ENCODE measurements around the gene ADARB2.

ADARB2 gene

GRCh38 chr10:1323951-1324350, 413.4 kb downstream of the ADARB2 start:
- TF ChIP-seq RAD21 (IDR thresholded peaks at IDR 0.05; ENCODE audit: low read depth) (no peak), ZBTB7A (IDR thresholded peaks at IDR 0.05; ENCODE audit: low read depth) (no peak), MAX (IDR thresholded peaks at IDR 0.05) (no peak), NFIC (IDR thresholded peaks at IDR 0.05) (no peak), REST (IDR thresholded peaks at IDR 0.05; ENCODE audit: low read depth) (no peak), YY1 (IDR thresholded peaks at IDR 0.05; ENCODE audit: low read depth) (no peak), TEAD4 (IDR thresholded peaks at IDR 0.05) (no peak), EGR1 (IDR thresholded peaks at IDR 0.05) (no peak), EP300 (IDR thresholded peaks at IDR 0.05; ENCODE audit: borderline replicate concordance) (no peak), CREB1 (IDR thresholded peaks at IDR 0.05; ENCODE audit: low read depth) (no peak), TCF12 (IDR thresholded peaks at IDR 0.05; ENCODE audit: low read depth) (no peak), TAF1 (IDR thresholded peaks at IDR 0.05; ENCODE audit: low read depth) (no peak), USF1 (IDR thresholded peaks at IDR 0.05) (no peak), CEBPB (IDR thresholded peaks at IDR 0.05) (no peak), FOXM1 (IDR thresholded peaks at IDR 0.05; ENCODE audit: borderline replicate concordance, low read depth) (no peak)

GRCh38 chr10:1320739-1321320, 416.5 kb downstream of the ADARB2 start:
- no peak for TF ChIP-seq TAF1 (IDR thresholded peaks at IDR 0.05; ENCODE audit: low read depth)
- no peak for TF ChIP-seq FOXM1 (IDR thresholded peaks at IDR 0.05; ENCODE audit: borderline replicate concordance, low read depth)
- TF ChIP-seq TCF12 (IDR thresholded peaks at IDR 0.05; ENCODE audit: low read depth) = no peak
- TF ChIP-seq NFIC (IDR thresholded peaks at IDR 0.05) = no peak
- no peak for TF ChIP-seq YY1 (IDR thresholded peaks at IDR 0.05; ENCODE audit: low read depth)
- TF ChIP-seq TEAD4 (IDR thresholded peaks at IDR 0.05) = no peak
- TF ChIP-seq CREB1 (IDR thresholded peaks at IDR 0.05; ENCODE audit: low read depth) = no peak
- TF ChIP-seq REST (IDR thresholded peaks at IDR 0.05; ENCODE audit: low read depth) = no peak
- no peak for TF ChIP-seq CEBPB (IDR thresholded peaks at IDR 0.05)
- no peak for TF ChIP-seq ZBTB7A (IDR thresholded peaks at IDR 0.05; ENCODE audit: low read depth)
- no peak for TF ChIP-seq MAX (IDR thresholded peaks at IDR 0.05)
- TF ChIP-seq EP300 (IDR thresholded peaks at IDR 0.05; ENCODE audit: borderline replicate concordance) = no peak
- no peak for TF ChIP-seq RAD21 (IDR thresholded peaks at IDR 0.05; ENCODE audit: low read depth)
- TF ChIP-seq USF1 (IDR thresholded peaks at IDR 0.05) = no peak
- TF ChIP-seq EGR1 (IDR thresholded peaks at IDR 0.05) = no peak

GRCh38 chr10:1316809-1317143, 420.5 kb downstream of the ADARB2 start:
- TF ChIP-seq CREB1 (IDR thresholded peaks at IDR 0.05; ENCODE audit: low read depth) = no peak
- no peak for TF ChIP-seq EGR1 (IDR thresholded peaks at IDR 0.05)
- no peak for TF ChIP-seq EP300 (IDR thresholded peaks at IDR 0.05; ENCODE audit: borderline replicate concordance)
- TF ChIP-seq RAD21 (IDR thresholded peaks at IDR 0.05; ENCODE audit: low read depth) = no peak
- no peak for TF ChIP-seq ZBTB7A (IDR thresholded peaks at IDR 0.05; ENCODE audit: low read depth)
- no peak for TF ChIP-seq REST (IDR thresholded peaks at IDR 0.05; ENCODE audit: low read depth)
- TF ChIP-seq MAX (IDR thresholded peaks at IDR 0.05) = no peak
- no peak for TF ChIP-seq TEAD4 (IDR thresholded peaks at IDR 0.05)
- no peak for TF ChIP-seq TCF12 (IDR thresholded peaks at IDR 0.05; ENCODE audit: low read depth)
- TF ChIP-seq USF1 (IDR thresholded peaks at IDR 0.05) = no peak
- no peak for TF ChIP-seq NFIC (IDR thresholded peaks at IDR 0.05)
- TF ChIP-seq YY1 (IDR thresholded peaks at IDR 0.05; ENCODE audit: low read depth) = no peak
- TF ChIP-seq CEBPB (IDR thresholded peaks at IDR 0.05) = no peak
- TF ChIP-seq FOXM1 (IDR thresholded peaks at IDR 0.05; ENCODE audit: borderline replicate concordance, low read depth) = no peak
- TF ChIP-seq TAF1 (IDR thresholded peaks at IDR 0.05; ENCODE audit: low read depth) = no peak

Data from Ishikawa (cell line).